Measurements from ENCODE around the gene PKP1.

PKP1 gene

GRCh38 chr1:201264072-201264471, 19.2 kb upstream of the PKP1 start:
- no peak for TF ChIP-seq CSRNP3 (CRISPR knock-in tag; IDR thresholded peaks at IDR 0.05)
- no peak for TF ChIP-seq ARNTL (CRISPR knock-in tag; IDR thresholded peaks at IDR 0.05; ENCODE audit: borderline replicate concordance, low read depth)
- TF ChIP-seq PATZ1 (CRISPR knock-in tag; IDR thresholded peaks at IDR 0.05; ENCODE audit: borderline replicate concordance) = no peak
- no peak for ATAC-seq

GRCh38 chr1:201264554-201264953, 18.8 kb upstream of the PKP1 start:
- no peak for ATAC-seq

GRCh38 chr1:201265756-201266155, 17.6 kb upstream of the PKP1 start:
- ATAC-seq = no peak
- TF ChIP-seq CREB5 (CRISPR knock-in tag; IDR thresholded peaks at IDR 0.05; ENCODE audit: low read depth) = no peak
- TF ChIP-seq ARNTL (CRISPR knock-in tag; IDR thresholded peaks at IDR 0.05; ENCODE audit: borderline replicate concordance, low read depth) = no peak
- TF ChIP-seq SNAI2 (CRISPR knock-in tag; IDR thresholded peaks at IDR 0.05) = no peak
- TF ChIP-seq RARB (CRISPR knock-in tag; IDR thresholded peaks at IDR 0.05) = no peak
- TF ChIP-seq ZNF8 (CRISPR knock-in tag; IDR thresholded peaks at IDR 0.05) = no peak
- TF ChIP-seq ZFP3 (CRISPR knock-in tag; IDR thresholded peaks at IDR 0.05) = no peak
- no peak for TF ChIP-seq OSR1 (CRISPR knock-in tag; IDR thresholded peaks at IDR 0.05)

More at GRCh38 chr1:201264554-201264953, 18.8 kb upstream of the PKP1 start:
- TF ChIP-seq ZFP30 (CRISPR knock-in tag; IDR thresholded peaks at IDR 0.05) (no peak), POU6F1 (CRISPR knock-in tag; IDR thresholded peaks at IDR 0.05; ENCODE audit: borderline replicate concordance, low read depth) (no peak), TOX (CRISPR knock-in tag; IDR thresholded peaks at IDR 0.05; ENCODE audit: borderline replicate concordance) (no peak), ZNF70 (CRISPR knock-in tag; IDR thresholded peaks at IDR 0.05) (peak; percentile 52; the same call in 1 of the 2 replicates), TCF4 (CRISPR knock-in tag; IDR thresholded peaks at IDR 0.05; ENCODE audit: borderline replicate concordance) (no peak), ISL1 (CRISPR knock-in tag; IDR thresholded peaks at IDR 0.05) (no peak), CREB5 (CRISPR knock-in tag; IDR thresholded peaks at IDR 0.05; ENCODE audit: low read depth) (no peak)

- TF ChIP-seq ZNF8 (CRISPR knock-in tag; IDR thresholded peaks at IDR 0.05) (no peak), CREB5 (CRISPR knock-in tag; IDR thresholded peaks at IDR 0.05; ENCODE audit: low read depth) (no peak)
- ATAC-seq = no peak
Observed at GRCh38 chr1:201266276-201266675, 17.0 kb upstream of the PKP1 start.

- ATAC-seq = peak; percentile 84
- TF ChIP-seq CSDC2 (CRISPR knock-in tag; IDR thresholded peaks at IDR 0.05) (no peak), TSHZ2 (CRISPR knock-in tag; IDR thresholded peaks at IDR 0.05) (no peak), ZNF70 (CRISPR knock-in tag; IDR thresholded peaks at IDR 0.05) (no peak), CREB5 (CRISPR knock-in tag; IDR thresholded peaks at IDR 0.05; ENCODE audit: low read depth) (no peak), SNAI2 (CRISPR knock-in tag; IDR thresholded peaks at IDR 0.05) (no peak), ZC3H10 (CRISPR knock-in tag; IDR thresholded peaks at IDR 0.05) (no peak), PPARA (CRISPR knock-in tag; IDR thresholded peaks at IDR 0.05; ENCODE audit: borderline replicate concordance) (no peak), POU6F1 (CRISPR knock-in tag; IDR thresholded peaks at IDR 0.05; ENCODE audit: borderline replicate concordance, low read depth) (no peak)
Observed at GRCh38 chr1:201266774-201267173, 16.5 kb upstream of the PKP1 start.

Measured in SK-N-SH treated with all-trans-retinoic acid at 6 μM for 48 hours (cell line).